MM.1S (cell line): ENCODE measurements around the gene TPK1.

ENCODE experiments used
- DNase-seq: peaks from one replicate; pipeline ENCODE4 v3.0.0-alpha.2; 2015
- H2AFZ ChIP-seq: fragments of 300-600 bp; sonication (generic); 2 replicates; pipeline ENCODE4 v1.6.0; 2016; ENCODE audit warnings: antibody characterized with exemption, low read length
- H3F3A ChIP-seq: fragments of 300-600 bp; sonication (generic); 2 replicates; pipeline ENCODE4 v1.6.1; 2016; ENCODE audit warnings: mild to moderate bottlenecking, antibody characterized with exemption, low read length, moderate library complexity, mixed read lengths; ENCODE audit not compliant: insufficient read depth
- H3K27ac ChIP-seq: fragments of 300-600 bp; sonication (generic); 2 replicates; pipeline ENCODE4 v1.5.1; 2016; ENCODE audit warnings: mild to moderate bottlenecking, low read length
- H3K27me3 ChIP-seq: fragments of 300-600 bp; sonication (generic); replicated peaks from 2 replicates; pipeline ENCODE4 v1.6.0; 2016; ENCODE audit warnings: low read length; ENCODE audit not compliant: insufficient read depth
- H3K36me3 ChIP-seq: fragments of 300-600 bp; sonication (generic); replicated peaks from 2 replicates; pipeline ENCODE4 v1.6.1; 2016; ENCODE audit warnings: mild to moderate bottlenecking, low read length, mixed read lengths; ENCODE audit not compliant: insufficient read depth
- H3K4me1 ChIP-seq: fragments of 300-600 bp; sonication (generic); 2 replicates; pipeline ENCODE4 v1.6.1; 2016; ENCODE audit warnings: low read length, mixed read lengths
- H3K4me2 ChIP-seq: fragments of 300-600 bp; sonication (generic); 2 replicates; pipeline ENCODE4 v1.6.0; 2016; ENCODE audit warnings: low read depth, low read length
- H3K4me3 ChIP-seq: fragments of 300-600 bp; sonication (generic); 2 replicates; pipeline ENCODE4 v1.5.1; 2016; ENCODE audit warnings: low read length, mixed read lengths
- H3K79me2 ChIP-seq: fragments of 300-600 bp; sonication (generic); 2 replicates; pipeline ENCODE4 v1.6.1; 2016; ENCODE audit warnings: mixed run types, low read length, mixed read lengths
- H3K9ac ChIP-seq: fragments of 300-600 bp; sonication (generic); 2 replicates; pipeline ENCODE4 v1.6.1; 2016; ENCODE audit warnings: low read length, mixed read lengths
- H3K9me2 ChIP-seq: fragments of 300-600 bp; sonication (generic); replicated peaks from 2 replicates; pipeline ENCODE4 v1.6.1; 2016; ENCODE audit warnings: mild to moderate bottlenecking, low read length, mixed read lengths; ENCODE audit not compliant: insufficient read depth
- H3K9me3 ChIP-seq: fragments of 300-600 bp; sonication (generic); replicated peaks from 2 replicates; pipeline ENCODE4 v1.6.1; 2016; ENCODE audit warnings: mild to moderate bottlenecking, low read length, mixed read lengths; ENCODE audit not compliant: insufficient read depth
- H4K20me1 ChIP-seq: fragments of 300-600 bp; sonication (generic); 2 replicates; pipeline ENCODE4 v1.6.1; 2016; ENCODE audit warnings: mild to moderate bottlenecking, low read length, moderate library complexity, mixed read lengths; ENCODE audit not compliant: insufficient read depth
- EZH2 ChIP-seq: fragments of 300-600 bp; sonication (generic); optimal IDR thresholded peaks from 2 replicates; pipeline ENCODE3; 2017; ENCODE audit warnings: low read depth, mild to moderate bottlenecking, antibody characterized with exemption, low read length, mixed read lengths
- EZH2phosphoT487 ChIP-seq: fragments of 300-600 bp; sonication (generic); IDR thresholded peaks from 2 replicates; pipeline ENCODE4 v1.6.1; 2018; ENCODE audit warnings: antibody characterized with exemption, low read length
- TF ChIP-seq, protein P1 (sequence below): fragments of 300-600 bp; sonication (generic); IDR thresholded peaks from 2 replicates; pipeline ENCODE4 v1.5.1; 2016; ENCODE audit warnings: antibody characterized with exemption, low read length, mixed read lengths

The TPK1 gene

GRCh38 chr7:144775749-144776148 lies 60.1 kb downstream of the TPK1 start:
- Histone ChIP-seq H2AFZ (no peak overlapping the region), H3K4me2 (no peak overlapping the region), H3K27ac (no peak overlapping the region), H3F3A (no peaks in the 10 kb centered on the region), H3K4me1 (no peaks in the 10 kb centered on the region), H3K27me3 (no peaks in the 10 kb centered on the region), H3K36me3 (no peaks in the 10 kb centered on the region), H3K9me2 (no peaks in the 10 kb centered on the region), H3K79me2 (no peaks in the 10 kb centered on the region), H3K9ac (no peak overlapping the region), H3K4me3 (no peak overlapping the region), H4K20me1 (no peaks in the 10 kb centered on the region), H3K9me3 (no peaks in the 10 kb centered on the region)
- no peak for DNase-seq
- TF ChIP-seq EZH2phosphoT487 (no peak), EZH2 (no peak)

- TF ChIP-seq EZH2 = no peak
- Histone ChIP-seq H3K4me1 (no peaks in the 10 kb centered on the region), H3K4me2 (no peak overlapping the region), H2AFZ (no peak overlapping the region), H4K20me1 (no peaks in the 10 kb centered on the region), H3K27me3 (no peaks in the 10 kb centered on the region), H3K9me3 (no peaks in the 10 kb centered on the region), H3K9ac (no peak overlapping the region), H3K27ac (no peak overlapping the region), H3K79me2 (no peaks in the 10 kb centered on the region), H3K9me2 (no peaks in the 10 kb centered on the region), H3F3A (no peaks in the 10 kb centered on the region), H3K4me3 (no peak overlapping the region), H3K36me3 (no peaks in the 10 kb centered on the region)
- DNase-seq = no peak
Observed at GRCh38 chr7:144771927-144772326, 63.9 kb downstream of the TPK1 start.

DNA sequence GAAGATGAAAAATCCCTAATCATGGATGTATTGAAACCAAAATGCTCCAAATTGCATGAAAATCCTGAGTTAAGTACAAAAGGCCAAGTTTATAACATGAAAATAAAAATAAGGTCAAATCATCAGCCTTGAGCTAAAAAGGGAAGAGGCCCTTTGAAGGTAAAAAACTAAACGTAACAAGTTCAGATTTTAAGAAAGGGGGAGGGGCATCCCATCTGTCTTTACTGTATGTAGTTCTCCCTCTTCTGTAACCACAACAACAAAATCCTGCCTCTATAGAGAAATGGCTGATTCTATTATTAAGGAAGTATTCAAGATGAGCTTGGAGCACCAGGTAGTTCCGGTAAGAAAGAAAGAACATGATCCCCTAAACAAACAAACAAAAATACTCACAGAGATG lies 64.7 kb downstream of the TPK1 start:
- DNase-seq = no peak
- TF ChIP-seq EZH2 (no peak), EZH2phosphoT487 (no peak)
- TF ChIP-seq, protein P1, sequence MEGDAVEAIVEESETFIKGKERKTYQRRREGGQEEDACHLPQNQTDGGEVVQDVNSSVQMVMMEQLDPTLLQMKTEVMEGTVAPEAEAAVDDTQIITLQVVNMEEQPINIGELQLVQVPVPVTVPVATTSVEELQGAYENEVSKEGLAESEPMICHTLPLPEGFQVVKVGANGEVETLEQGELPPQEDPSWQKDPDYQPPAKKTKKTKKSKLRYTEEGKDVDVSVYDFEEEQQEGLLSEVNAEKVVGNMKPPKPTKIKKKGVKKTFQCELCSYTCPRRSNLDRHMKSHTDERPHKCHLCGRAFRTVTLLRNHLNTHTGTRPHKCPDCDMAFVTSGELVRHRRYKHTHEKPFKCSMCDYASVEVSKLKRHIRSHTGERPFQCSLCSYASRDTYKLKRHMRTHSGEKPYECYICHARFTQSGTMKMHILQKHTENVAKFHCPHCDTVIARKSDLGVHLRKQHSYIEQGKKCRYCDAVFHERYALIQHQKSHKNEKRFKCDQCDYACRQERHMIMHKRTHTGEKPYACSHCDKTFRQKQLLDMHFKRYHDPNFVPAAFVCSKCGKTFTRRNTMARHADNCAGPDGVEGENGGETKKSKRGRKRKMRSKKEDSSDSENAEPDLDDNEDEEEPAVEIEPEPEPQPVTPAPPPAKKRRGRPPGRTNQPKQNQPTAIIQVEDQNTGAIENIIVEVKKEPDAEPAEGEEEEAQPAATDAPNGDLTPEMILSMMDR = no peak

GRCh38 chr7:144769352-144769751 lies 66.5 kb downstream of the TPK1 start:
- Histone ChIP-seq H3K9me2 (no peaks in the 10 kb centered on the region), H3K4me1 (no peaks in the 10 kb centered on the region), H3K9ac (no peak overlapping the region), H3K27ac (no peak overlapping the region), H3K36me3 (no peaks in the 10 kb centered on the region), H3F3A (no peaks in the 10 kb centered on the region), H4K20me1 (no peaks in the 10 kb centered on the region), H3K9me3 (no peaks in the 10 kb centered on the region), H2AFZ (no peak overlapping the region), H3K4me2 (no peak overlapping the region), H3K79me2 (no peaks in the 10 kb centered on the region), H3K4me3 (no peak overlapping the region), H3K27me3 (no peaks in the 10 kb centered on the region)
- TF ChIP-seq, protein P1 = no peak
- TF ChIP-seq EZH2 (no peak), EZH2phosphoT487 (no peak)
- no peak for DNase-seq

More for the DNA sequence above, 64.7 kb downstream of the TPK1 start:
- Histone ChIP-seq H3K27ac (no peak overlapping the region), H3K27me3 (no peaks in the 10 kb centered on the region), H3K9me2 (no peaks in the 10 kb centered on the region), H3K9ac (no peak overlapping the region), H3K4me3 (no peak overlapping the region), H3K36me3 (no peaks in the 10 kb centered on the region), H3K79me2 (no peaks in the 10 kb centered on the region), H3K4me2 (no peak overlapping the region), H2AFZ (no peak overlapping the region), H4K20me1 (no peaks in the 10 kb centered on the region), H3K9me3 (no peaks in the 10 kb centered on the region), H3K4me1 (no peaks in the 10 kb centered on the region), H3F3A (no peaks in the 10 kb centered on the region)
